ENCODE results near the gene CLUH.

GRCh38 chr17:2672026-2672425, 39.5 kb downstream of the CLUH start:
- no peak for TF ChIP-seq CTCF (IDR thresholded peaks at IDR 0.05)
- TF ChIP-seq EZH2 (IDR thresholded peaks at IDR 0.05; ENCODE audit: borderline replicate concordance, insufficient read depth, low read depth, low read length, poor library complexity, severe bottlenecking), result no peak

Measured in B cell (primary cell).